ENCODE measurements around the gene TMEM30B. TPM values are rescaled to one million over a fixed set of nuclear protein-coding genes. Genes with fewer than 3 reads are reported as not detected.

The TMEM30B gene
- total and polyA plus RNA-seq, 2 of the 8 experiments (the other 6 are each of a cell fraction or from before 2014, with no cell fraction given): 11.2 to 18.7 TPM

GRCh38 chr14:61262082-61262481, 19.1 kb downstream of the TMEM30B start:
- Histone ChIP-seq H3K4me3 (ENCODE audit: extremely low read depth in 1 of 4, insufficient read depth in 2 of 4, low read depth in 3 of 4, low read length in 4 of 4) (no peak overlapping the region), H2BK5ac (ENCODE audit: low read depth, low read length) (no peak overlapping the region), H3K4me2 (ENCODE audit: insufficient read depth in 1 of 2, low read depth in 2 of 2, low read length in 2 of 2) (no peak overlapping the region), H3K27ac (ENCODE audit: low read depth, low read length) (no peak overlapping the region), H3K36me3 (ENCODE audit: control insufficient read depth in 2 of 4, insufficient read depth in 4 of 4, low read length in 3 of 4) (no peaks in the 10 kb centered on the region), H2BK15ac (ENCODE audit: low read length) (no peak overlapping the region), H3K14ac (ENCODE audit: insufficient read length) (no peak overlapping the region), H3K4me1 (replicated peaks in 1 of 4; ENCODE audit: control insufficient read depth in 3 of 4, insufficient read depth in 4 of 4, low read length in 3 of 4) (peaks cover 0 to 3% (median 0%) of the 10 kb centered on the region in 4 experiments; a peak in 1 of 7 replicates), H3K23me2 (ENCODE audit: low read depth, low read length) (peaks cover 2% of the 10 kb centered on the region; the same call in 1 of the 2 replicates), H4K8ac (ENCODE audit: extremely low read depth, insufficient read depth, low read length) (no peak overlapping the region), H3K4ac (replicated peaks; ENCODE audit: insufficient read length, low read depth, low read length) (no peak overlapping the region), H2AK5ac (ENCODE audit: low read depth, low read length) (no peak overlapping the region), H2BK120ac (replicated peaks; ENCODE audit: low read depth, low read length) (no peak overlapping the region), H3K18ac (ENCODE audit: extremely low read depth, low read length) (no peak overlapping the region), H2BK20ac (ENCODE audit: low read length) (no peak overlapping the region), H3K9ac (replicated peaks in 1 of 4; ENCODE audit: extremely low read depth in 1 of 4, low read depth in 3 of 4, low read length in 3 of 4) (no peak overlapping the region), H3K56ac (replicated peaks; ENCODE audit: insufficient read length, low read depth, low read length) (no peak overlapping the region), H4K20me1 (replicated peaks in 1 of 2; ENCODE audit: control insufficient read depth in 1 of 2, insufficient read depth in 2 of 2, low read length in 2 of 2) (no peaks in the 10 kb centered on the region), H3K9me3 (ENCODE audit: insufficient read depth in 2 of 2, low read depth in 1 of 2, low read length in 1 of 2) (no peaks in the 10 kb centered on the region), H4K91ac (replicated peaks; ENCODE audit: insufficient read length, low read length) (no peak overlapping the region), H3K27me3 (replicated peaks in 1 of 4; ENCODE audit: control insufficient read depth in 3 of 4, extremely low read depth in 1 of 4, insufficient read depth in 3 of 4, low read length in 3 of 4) (peaks cover 0 to 1% (median 0%) of the 10 kb centered on the region in 4 experiments; a peak in 1 of 7 replicates), H4K5ac (ENCODE audit: insufficient read length, low read depth, low read length) (no peak overlapping the region), H2BK12ac (ENCODE audit: low read depth, low read length) (no peak overlapping the region), H2AFZ (ENCODE audit: low read length) (no peak overlapping the region), H3K79me1 (ENCODE audit: low read depth, low read length) (no peaks in the 10 kb centered on the region), H3K23ac (ENCODE audit: insufficient read length) (no peak overlapping the region), H3K79me2 (ENCODE audit: control insufficient read depth in 1 of 2, insufficient read depth in 2 of 2, low read length in 2 of 2) (no peaks in the 10 kb centered on the region)
- FAIRE-seq (no peak), DNase-seq (ENCODE audit: low read depth in 1 of 2, low spot score in 2 of 2) (no peak)
- ChIA-PET CTCF (ENCODE audit: partially characterized antibody) (interaction anchor here (0.5 to 1.6 kb wide), 5 partner anchors 10 to 110 kb away, joined by 3 to 5 read pairs (median 4); no protein-coding TSS in a partner anchor), POLR2A (ENCODE audit: partially characterized antibody) (no interaction called here)
- 88% methylated on average over 4 of the region's 4 CpGs; no CpG with 5 or more reads in 1 of the 2 experiments for WGBS, 2 experiments (ENCODE audit: extremely low coverage in 1 of 2, insufficient coverage in 1 of 2, insufficient read length in 1 of 2, insufficient replicate concordance in 2 of 2, low coverage in 1 of 2, low lambda C conversion rate in 2 of 2, missing lambda C conversion rate in 1 of 2)
- TF ChIP-seq TBP (IDR thresholded peaks at IDR 0.05; ENCODE audit: low read depth, low read length) (no peak), KDM5A (IDR thresholded peaks at IDR 0.05; ENCODE audit: low read length) (no peak), POLR2AphosphoS5 (IDR thresholded peaks at IDR 0.05; ENCODE audit: low read depth, low read length) (no peak), ATF2 (IDR thresholded peaks at IDR 0.05; ENCODE audit: low read length) (no peak), JUN (IDR thresholded peaks at IDR 0.05; ENCODE audit: low read depth, low read length) (no peak), RAD21 (IDR thresholded peaks at IDR 0.05 in 1 of 2, conservative IDR thresholded peaks at IDR 0.05 in 1 of 2; ENCODE audit: low read depth in 2 of 2, low read length in 2 of 2) (no peak)

Data from H1 (cell line).